Myocyte (in vitro differentiated cells): ENCODE measurements around the gene DQX1. TPM values are rescaled to one million over a fixed set of nuclear protein-coding genes. Genes with fewer than 3 reads are reported as not detected.
A peak's percentile ranks its signal among the peaks of the same experiment; 100 is the strongest.

ENCODE experiments used
- DNase-seq: peaks from one replicate; pipeline ENCODE4 v3.0.0-alpha.2; 2012; ENCODE audit warnings: low read depth
- total RNA-seq: library from RNA; depleted of rRNA; stranded (reverse); fragments of >200 nt; gene quantifications from 2 replicates; pipeline ENCODE4 v1.2.3, GENCODE V29; 2014

DQX1 gene
- total RNA-seq, 1 donor from 2014 or later = not detected

- no peak for DNase-seq
Measured at GRCh38 chr2:74512744-74513604, 13.1 kb downstream of the DQX1 start.

GRCh38 chr2:74511104-74511989, 14.7 kb downstream of the DQX1 start:
- peak; percentile 43 for DNase-seq

GRCh38 chr2:74510272-74510671, 15.8 kb downstream of the DQX1 start:
- DNase-seq = no peak

GRCh38 chr2:74507926-74508520, 18.0 kb downstream of the DQX1 start:
- DNase-seq = no peak

- DNase-seq = peak; percentile 99
Measured at GRCh38 chr2:74507145-74507925, 18.7 kb downstream of the DQX1 start, which contains the start of gene PCGF1. Gene PCGF1 (minus strand): TSS chr2:74507695. CDS start chr2:74507668, 27 bp downstream.

- no peak for DNase-seq
Measured at GRCh38 chr2:74505448-74506246, 20.4 kb downstream of the DQX1 start.

- DNase-seq = peak; percentile 10
Measured at GRCh38 chr2:74504591-74504990, 21.4 kb downstream of the DQX1 start.

GRCh38 chr2:74503506-74504475, 22.2 kb downstream of the DQX1 start:
- DNase-seq = no peak

GRCh38 chr2:74502720-74503505, 23.1 kb downstream of the DQX1 start:
- peak; percentile 87 for DNase-seq

- DNase-seq = no peak
Measured at GRCh38 chr2:74502147-74502719, 23.8 kb downstream of the DQX1 start.

GRCh38 chr2:74501335-74502071, 24.5 kb downstream of the DQX1 start:
- DNase-seq = no peak

- DNase-seq = no peak
Measured at GRCh38 chr2:74500578-74500946, 25.5 kb downstream of the DQX1 start.

GRCh38 chr2:74499940-74500577, 26.0 kb downstream of the DQX1 start:
- DNase-seq = no peak

GRCh38 chr2:74499267-74499939, 26.6 kb downstream of the DQX1 start, which contains the start of gene LBX2:
Gene LBX2 (minus strand): TSS chr2:74499603. CDS start chr2:74499537, 66 bp downstream.
- DNase-seq = peak; percentile 10

GRCh38 chr2:74498500-74499266, 27.3 kb downstream of the DQX1 start:
- DNase-seq = peak; percentile 43
